Pancreas (tissue), 10 donors: Measurements from ENCODE around the gene DBN1. TPM values are rescaled to one million over a fixed set of nuclear protein-coding genes. Genes with fewer than 3 reads are reported as not detected.

Source experiments
- ATAC-seq, 4 donors: fragments of 200-7000 bp; cut with Tn5 transposase; one replicate each; pipeline versions ENCODE4 v1.8.0 to v1.9.1; 2020; ENCODE audit warnings: mild to moderate bottlenecking in 4 of 4, moderate library complexity in 4 of 4
- DNase-seq, 6 donors: peaks; one replicate each; pipeline ENCODE4 v3.0.0-alpha.2; 2020
- FAIRE-seq: peaks from 2 replicates; lab custom pipeline; 2012; peaks lifted over from hg19 to GRCh38; lab: Jason Lieb, UNC
- H3K27ac ChIP-seq, 4 donors: fragments of 200-600 bp; sonication (generic); 1 replicate in 3 of 4; 2 replicates in 1 of 4; pipeline versions ENCODE4 v1.5.0 to v1.8.0; 2020
- H3K27me3 ChIP-seq, 4 donors: fragments of 200-600 bp; one replicate each; pipeline ENCODE4 v1.8.0; 2021
- H3K36me3 ChIP-seq, 3 donors: fragments of 200-600 bp; sonication (generic) in 1 of 3; one replicate each; pipeline versions ENCODE4 v1.5.0 to v1.8.0; 2020 to 2021
- H3K4me1 ChIP-seq, 3 donors: fragments of 200-600 bp; one replicate each; pipeline ENCODE4 v1.8.0; 2021
- H3K4me3 ChIP-seq, 4 donors: fragments of 200-600 bp; sonication (generic) in 2 of 4; one replicate each; pipeline versions ENCODE4 v1.5.0 to v1.8.0; 2020 to 2021
- H3K9me3 ChIP-seq, 4 donors: fragments of 200-600 bp; one replicate each; pipeline ENCODE4 v1.8.0; 2021
- WGBS, 2 donors: extraction: QIAGEN DNeasy Blood & Tissue Kit; methylation state at CpG; one replicate each; pipeline ENCODE4 v1.1.7; 2013; 5-methylcytosine and 5-hydroxymethylcytosine counted together
- intact Hi-C, 3 donors: fragments of 100-400 bp; cut with DNase I; formaldehyde crosslinking; loops; one replicate each; pipeline versions ENCODE4 v1.11.1 to v1.14.2; 2022
- polyA plus RNA-seq, 2 donors: library from polyadenylated mRNA; stranded (reverse); fragments of 200-250 nt; gene quantifications; one replicate each; pipeline ENCODE4 v1.2.3, GENCODE V29; 2013
- total RNA-seq, 6 donors: library from RNA; stranded (reverse); fragmentation: NEBNext Ultra II Directional in 4 of 6; extraction: Animal tissue kit (Norgen Biotek cat#: 25700) in 4 of 6; gene quantifications; one replicate each; pipeline versions ENCODE4 v1.2.1 to v1.2.4, GENCODE V29; 2021 to 2023
- TF ChIP-seq, protein P1 (sequence below), 4 donors: fragments of 200-600 bp; sonication (generic) in 3 of 4; IDR thresholded peaks; one replicate each; pipeline versions ENCODE4 v1.5.0 to v1.8.0; 2021; ENCODE audit warnings: antibody characterized with exemption in 4 of 4
- donor health status: healthy with polysubstance abuse.
- donor health status: DM: no; HTN: no; CAD: no; lungs with moderate emphysema.
- donor health status: DM: no; HTN: no; CAD: no.
- donor health status: control.
- donor health status: control.
- donor health status: Bipolar disorder and iron deficiency.
- donor health status: DM: yes; HTN: yes; CAD: no.
- donor health status: DM: no; HTN: no; CAD: no.
- donor health status: DM: no; HTN: no; CAD: no.
- donor health status: DM: yes; HTN: yes; CAD: no.

The DBN1 gene
- total and polyA plus RNA-seq, 8 donors, result 10.2 to 38.2 (median 17.0) TPM

- intact Hi-C loops, result no loop called here
- ATAC-seq (no peak), FAIRE-seq (no peak), DNase-seq (peak in 1 of 6 donors; percentile 35)
- Histone ChIP-seq H3K4me3 (no peak overlapping the region), H3K36me3 (no peaks in the 10 kb centered on the region), H3K4me1 (peaks cover 0 to 6% (median 6%) of the 10 kb centered on the region in 3 donors), H3K27me3 (no peaks in the 10 kb centered on the region), H3K9me3 (no peaks in the 10 kb centered on the region), H3K27ac (no peak overlapping the region)
- TF ChIP-seq, protein P1, sequence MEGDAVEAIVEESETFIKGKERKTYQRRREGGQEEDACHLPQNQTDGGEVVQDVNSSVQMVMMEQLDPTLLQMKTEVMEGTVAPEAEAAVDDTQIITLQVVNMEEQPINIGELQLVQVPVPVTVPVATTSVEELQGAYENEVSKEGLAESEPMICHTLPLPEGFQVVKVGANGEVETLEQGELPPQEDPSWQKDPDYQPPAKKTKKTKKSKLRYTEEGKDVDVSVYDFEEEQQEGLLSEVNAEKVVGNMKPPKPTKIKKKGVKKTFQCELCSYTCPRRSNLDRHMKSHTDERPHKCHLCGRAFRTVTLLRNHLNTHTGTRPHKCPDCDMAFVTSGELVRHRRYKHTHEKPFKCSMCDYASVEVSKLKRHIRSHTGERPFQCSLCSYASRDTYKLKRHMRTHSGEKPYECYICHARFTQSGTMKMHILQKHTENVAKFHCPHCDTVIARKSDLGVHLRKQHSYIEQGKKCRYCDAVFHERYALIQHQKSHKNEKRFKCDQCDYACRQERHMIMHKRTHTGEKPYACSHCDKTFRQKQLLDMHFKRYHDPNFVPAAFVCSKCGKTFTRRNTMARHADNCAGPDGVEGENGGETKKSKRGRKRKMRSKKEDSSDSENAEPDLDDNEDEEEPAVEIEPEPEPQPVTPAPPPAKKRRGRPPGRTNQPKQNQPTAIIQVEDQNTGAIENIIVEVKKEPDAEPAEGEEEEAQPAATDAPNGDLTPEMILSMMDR (IDR thresholded peaks at IDR 0.05), result no peak
- WGBS, 2 donors, result 72 to 81% methylated on average over 11 of the region's 11 CpGs
Observed at GRCh38 chr5:177475563-177476427, 2.4 kb upstream of the DBN1 start.

- peaks cover 0 to 6% (median 6%) of the 10 kb centered on the region in 3 donors for H3K4me1 ChIP-seq
- peak in 1 of 6 donors; percentile 46 for DNase-seq
- H3K27me3 ChIP-seq, result no peaks in the 10 kb centered on the region
Observed at GRCh38 chr5:177474846-177475562, 1.6 kb upstream of the DBN1 start.

DNA sequence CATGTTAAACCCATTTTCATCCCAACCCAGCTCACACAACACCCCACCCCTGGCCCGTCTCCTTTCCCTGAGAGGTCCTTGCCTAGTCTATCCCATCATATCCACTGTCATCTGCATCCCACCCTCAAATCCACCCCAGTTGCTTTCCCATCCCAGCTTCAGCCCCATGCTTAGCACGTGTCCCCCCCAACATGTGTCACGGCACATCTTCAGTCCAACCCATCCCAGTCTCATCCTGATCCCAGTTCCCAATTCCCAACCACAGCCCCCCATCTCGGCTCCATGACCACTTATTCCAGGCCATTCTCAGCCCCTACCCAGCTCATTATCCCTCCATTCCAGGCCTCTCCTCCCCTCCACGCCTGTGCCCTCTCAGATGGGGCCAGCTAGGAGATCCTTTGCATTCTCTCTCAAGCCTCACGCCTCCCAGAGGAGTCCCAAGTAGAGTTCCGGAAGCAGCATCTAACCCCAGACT lies 605 bp upstream of the DBN1 start:
- WGBS, 2 donors, result 67 to 73% methylated on average over 7 of the region's 7 CpGs
- no peak overlapping the region for H3K4me3 ChIP-seq
- TF ChIP-seq, protein P1 (IDR thresholded peaks at IDR 0.05), result no peak
- DNase-seq (no peak), ATAC-seq (no peak), FAIRE-seq (no peak)
- no peaks in the 10 kb centered on the region for H3K36me3 ChIP-seq
- intact Hi-C loops, result no loop called here
- no peaks in the 10 kb centered on the region for H3K9me3 ChIP-seq
- H3K4me1 ChIP-seq, result peaks cover 0 to 6% (median 3%) of the 10 kb centered on the region in 3 donors
- H3K27ac ChIP-seq, result no peak overlapping the region
- no peaks in the 10 kb centered on the region for H3K27me3 ChIP-seq

More at GRCh38 chr5:177474846-177475562, 1.6 kb upstream of the DBN1 start:
- Histone ChIP-seq H3K36me3 (no peaks in the 10 kb centered on the region), H3K27ac (no peak overlapping the region), H3K4me3 (no peak overlapping the region), H3K9me3 (no peaks in the 10 kb centered on the region)
- intact Hi-C loops, result no loop called here
- no peak for FAIRE-seq
- WGBS, 2 donors, result 49 to 70% methylated on average over 3 to 4 of the region's 4 CpGs
- no peak for ATAC-seq
- TF ChIP-seq, protein P1 (IDR thresholded peaks at IDR 0.05), result no peak

DNA sequence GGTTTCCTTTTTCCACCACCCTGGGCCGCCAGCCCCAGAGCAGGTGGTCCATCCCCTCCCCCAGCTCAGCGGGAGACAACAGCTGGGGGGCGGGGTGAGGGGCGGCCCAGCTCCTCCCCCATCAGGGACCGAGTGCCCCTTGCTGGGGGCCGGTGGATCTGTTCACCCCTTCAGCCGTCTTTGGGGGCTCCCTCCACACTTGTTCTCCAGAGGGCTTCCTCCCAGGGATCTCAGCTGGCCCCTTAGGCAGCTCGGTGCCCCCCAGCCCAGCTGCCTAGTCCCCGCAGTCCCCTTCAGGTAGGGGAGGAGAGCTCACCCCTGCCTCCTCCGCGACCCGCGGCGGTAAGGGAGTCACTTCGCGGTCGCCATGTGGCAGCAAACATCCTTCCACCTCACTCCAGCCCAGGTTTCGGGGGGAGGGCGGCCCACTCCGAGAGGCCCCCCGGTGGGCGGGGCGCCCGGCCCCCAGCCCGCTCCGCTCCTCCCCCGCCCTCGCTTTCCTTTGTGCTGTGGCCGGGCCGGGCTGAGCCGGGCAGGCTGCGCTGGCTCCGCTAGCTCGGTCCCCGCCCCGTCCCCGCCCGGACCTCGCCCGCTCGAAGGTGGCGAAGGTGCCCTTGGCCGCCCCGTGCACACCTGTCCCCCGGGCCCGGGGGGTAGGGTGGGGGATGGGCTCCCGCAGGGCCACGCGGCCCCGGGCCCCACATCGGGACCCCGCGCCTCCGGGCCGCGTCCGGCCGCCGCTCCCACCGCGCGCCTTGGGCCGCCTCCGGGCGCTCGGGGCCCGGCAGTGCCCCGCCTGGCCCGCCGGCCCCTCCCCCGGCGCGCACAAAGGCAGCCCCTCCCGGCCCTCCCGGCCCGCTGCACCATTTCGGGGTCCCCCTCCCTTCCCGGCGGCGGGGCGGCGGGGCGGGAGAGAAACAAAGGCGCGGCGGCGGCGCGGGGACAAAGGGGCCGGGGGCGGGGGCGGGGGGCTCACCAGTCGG lies 683 bp downstream of the DBN1 start:
- intact Hi-C loops, result no loop called here
- TF ChIP-seq, protein P1 (IDR thresholded peaks at IDR 0.05), result no peak
- Histone ChIP-seq H3K27ac (peak overlapping the region in 1 of 4 donors; percentile 39), H3K36me3 (no peaks in the 10 kb centered on the region), H3K9me3 (no peaks in the 10 kb centered on the region), H3K4me1 (peaks cover 0 to 6% (median 3%) of the 10 kb centered on the region in 3 donors), H3K4me3 (peak overlapping the region; percentile 49 to 65 (median 60)), H3K27me3 (no peaks in the 10 kb centered on the region)
- DNase-seq, result peak in 2 of 6 donors; percentile 66 to 81
- no peak for FAIRE-seq
- WGBS, 2 donors, result 3% methylated on average over 43 to 93 of the region's 93 CpGs
- ATAC-seq, result peak; percentile 32 to 60 (median 46)
